Measurements from ENCODE around the gene FRAS1. TPM values are rescaled to one million over a fixed set of nuclear protein-coding genes. Genes with fewer than 3 reads are reported as not detected.
A peak's percentile ranks its signal among the peaks of the same experiment; 100 is the strongest.
"Not testable (repeated sequence)": the region's sequence is repeated elsewhere in the genome, so short reads cannot be mapped to it uniquely, and the experiment has no call there.

Gene FRAS1
- total RNA-seq, 1 experiment from 2014 or later = 0.02 TPM

DNA sequence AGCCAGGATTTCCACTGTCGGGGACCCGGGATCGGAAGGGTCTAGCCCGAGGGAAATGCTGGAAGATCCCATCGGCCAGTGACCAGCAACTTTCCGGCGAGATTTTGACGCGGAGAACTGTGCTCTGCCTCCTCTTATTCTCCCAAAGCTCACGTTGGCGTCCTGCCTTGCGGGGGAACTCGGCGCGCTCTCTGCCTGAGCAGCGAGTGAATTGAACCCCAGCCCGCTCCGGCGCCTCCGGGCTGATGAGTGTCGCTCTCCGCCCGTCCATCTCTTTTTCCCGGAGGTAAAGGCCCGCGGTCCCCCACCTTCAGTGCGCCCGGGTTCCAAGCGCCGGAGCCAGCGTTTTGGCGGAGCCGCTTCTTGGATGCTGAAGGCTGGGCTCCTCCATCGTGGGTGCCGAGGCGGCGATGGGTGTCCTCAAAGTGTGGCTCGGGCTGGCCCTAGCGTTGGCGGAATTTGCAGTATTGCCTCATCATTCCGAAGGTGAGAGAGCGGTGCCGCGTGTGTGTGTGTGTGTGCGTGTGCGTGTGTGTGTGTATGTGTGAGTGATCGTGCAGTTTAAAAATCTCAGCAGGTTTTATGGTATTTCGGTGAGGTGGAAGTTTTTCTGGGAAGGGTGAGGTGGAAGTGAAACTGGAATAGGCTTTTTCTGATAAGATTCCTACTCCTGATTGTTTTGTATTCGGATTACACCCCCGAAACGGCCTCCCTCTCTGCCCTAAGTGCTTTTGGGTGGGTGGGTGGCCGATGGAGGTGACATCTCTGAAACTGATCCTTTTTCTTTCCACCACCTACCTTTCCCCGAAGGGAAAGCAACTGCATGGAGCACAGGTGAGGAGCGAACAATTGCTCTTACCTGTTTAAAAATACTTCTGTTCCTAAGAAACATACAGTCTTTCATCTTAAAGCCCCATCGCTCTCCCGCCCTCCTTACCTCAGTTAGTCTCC, 752 bp downstream of the FRAS1 start:
- peak; percentile 20 for DNase-seq (ENCODE audit: low read depth)

DNA sequence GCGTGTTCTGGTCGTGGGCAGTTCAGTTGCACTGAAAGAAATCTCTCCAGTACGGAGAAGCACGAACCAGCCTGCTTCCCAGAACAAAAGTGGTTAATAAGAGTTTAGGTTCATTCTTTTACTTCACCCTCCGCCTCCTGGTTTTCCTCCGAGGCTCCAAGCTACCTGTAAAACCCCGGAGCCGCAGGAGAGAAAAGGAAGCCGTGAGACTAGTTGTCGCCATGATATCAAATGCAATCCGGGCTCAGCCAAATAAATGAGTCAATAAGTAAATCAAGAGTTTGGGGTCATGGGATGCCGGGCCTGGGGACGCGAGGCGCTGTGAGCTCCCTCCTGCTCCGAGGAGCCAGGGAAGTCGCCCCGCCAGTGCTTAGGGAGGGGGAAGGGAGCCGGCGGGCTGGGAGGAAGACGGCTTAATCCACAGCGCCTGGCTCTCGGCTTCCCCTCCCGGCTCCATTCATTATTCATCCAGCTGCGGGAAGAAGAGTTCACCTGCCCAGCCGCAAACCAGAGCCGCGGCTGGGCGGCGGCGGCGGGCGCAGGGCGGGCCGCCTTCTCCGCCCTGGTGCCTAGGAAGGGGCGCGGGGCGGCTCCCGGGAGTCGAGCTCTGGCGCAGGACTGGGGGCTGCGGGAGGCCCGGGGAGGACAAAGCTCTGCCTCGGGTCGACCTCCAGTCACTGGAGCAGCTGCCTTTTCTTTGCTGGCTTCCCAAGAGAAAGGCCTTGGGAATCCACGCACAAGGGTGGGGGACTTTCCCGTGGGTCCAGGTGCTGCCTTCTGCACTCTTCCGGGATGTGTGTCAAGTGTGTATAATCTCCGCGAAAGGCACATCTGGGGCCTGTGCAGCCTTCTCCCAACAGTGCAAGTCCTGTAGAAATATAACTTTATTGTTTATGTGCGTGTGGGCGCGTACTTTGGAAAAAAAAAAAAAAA, 1.7 kb downstream of the FRAS1 start:
- peak; percentile 24 for DNase-seq (ENCODE audit: low read depth)

DNA sequence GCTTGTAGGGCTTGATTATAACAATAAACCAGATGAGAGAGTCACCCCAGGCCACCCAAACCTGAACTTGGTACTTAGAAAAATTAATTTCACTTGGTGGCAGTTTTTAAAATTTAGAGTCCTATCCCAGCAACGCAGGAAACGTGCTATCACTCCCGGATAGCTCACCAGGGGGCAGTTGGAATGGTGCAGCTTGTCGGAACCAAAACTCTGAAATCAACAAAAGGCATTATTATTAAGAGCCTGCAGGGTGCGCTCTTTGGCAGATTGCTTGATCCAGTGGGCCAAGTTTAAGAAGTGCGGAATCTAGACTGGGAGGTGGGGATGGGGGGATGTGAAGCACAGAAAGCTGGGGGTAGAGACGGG, 2.4 kb downstream of the FRAS1 start:
- peak; percentile 70 for DNase-seq (ENCODE audit: low read depth)

DNA sequence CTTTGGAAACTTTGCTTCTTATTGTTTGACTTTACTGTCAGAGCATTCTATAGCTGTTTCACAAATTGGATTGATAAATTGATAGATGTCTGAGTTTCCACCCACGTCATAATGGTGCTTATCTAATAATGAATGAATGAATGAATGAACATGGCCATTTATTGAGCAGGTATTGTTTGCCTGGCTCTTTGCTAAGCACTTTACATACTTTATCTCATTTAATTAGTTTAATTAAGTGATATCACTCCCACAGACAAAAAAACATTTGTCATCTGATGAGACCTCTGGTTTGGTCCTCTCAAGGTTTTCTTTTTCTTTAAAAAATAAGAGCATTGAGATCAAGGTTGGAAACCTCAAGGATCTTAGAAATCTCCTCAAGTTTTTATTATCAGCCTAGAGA, 2.8 kb downstream of the FRAS1 start:
- no peak for DNase-seq (ENCODE audit: low read depth)

DNA sequence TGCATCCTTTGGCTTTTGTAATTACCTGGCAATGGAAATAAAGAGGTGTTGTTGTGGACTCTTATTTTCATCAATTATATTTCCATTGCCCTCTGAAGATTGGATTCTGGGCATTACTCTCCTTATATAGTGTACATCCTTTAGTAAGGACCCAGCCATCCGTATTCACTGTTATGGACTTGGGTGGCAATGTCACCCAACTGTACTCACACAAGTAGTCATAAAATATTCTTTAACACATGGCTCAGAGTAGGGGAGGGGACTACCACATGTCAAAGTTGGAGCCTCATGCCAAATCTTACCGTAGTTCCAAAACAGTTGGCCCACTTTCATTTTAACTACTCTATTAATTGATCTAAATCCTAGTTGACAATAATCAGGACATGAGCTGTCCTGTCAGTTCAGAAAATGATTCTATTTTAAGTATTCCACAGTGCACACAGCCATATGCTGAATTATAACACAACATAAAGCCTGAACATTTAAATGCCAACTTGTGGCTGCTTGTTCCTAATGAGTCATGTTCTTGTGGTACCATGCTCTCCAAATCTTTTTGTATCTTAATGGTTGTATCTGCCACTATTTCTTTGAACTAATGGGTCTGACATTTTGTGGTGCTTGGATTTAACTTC, 4.9 kb downstream of the FRAS1 start:
- DNase-seq (ENCODE audit: low read depth) = no peak

DNA sequence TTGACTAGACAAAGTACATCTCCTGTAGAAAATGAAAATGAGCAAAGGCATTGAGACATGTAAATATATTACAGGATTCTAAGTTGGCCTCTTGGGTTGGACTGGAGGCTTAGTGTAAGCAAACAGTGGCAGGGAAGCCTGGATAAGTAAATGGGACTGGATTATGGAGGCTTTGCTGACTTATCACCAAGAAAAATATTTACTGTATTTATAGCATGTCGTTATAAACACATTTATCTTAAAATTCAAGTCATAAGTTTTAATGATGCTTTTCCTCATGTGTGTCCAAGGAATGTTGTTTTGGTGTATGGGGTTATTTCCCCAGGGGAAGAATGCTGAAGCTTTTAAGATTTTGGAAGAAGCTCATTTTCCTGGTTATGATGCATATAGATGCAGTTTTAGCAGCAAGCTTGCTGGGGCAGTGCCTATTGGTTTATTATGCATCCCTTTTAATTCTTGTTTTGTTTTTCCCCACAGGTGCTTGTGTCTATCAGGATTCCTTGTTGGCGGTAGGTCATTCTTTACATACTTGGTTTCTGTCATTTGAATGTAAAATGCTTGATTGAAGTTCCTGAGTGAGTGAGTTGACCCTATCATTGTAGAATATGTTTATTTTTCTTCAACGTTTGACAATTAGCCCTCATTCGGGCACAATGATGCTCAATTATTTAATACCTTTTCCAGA, 8.5 kb downstream of the FRAS1 start:
- DNase-seq (ENCODE audit: low read depth) = no peak

DNA sequence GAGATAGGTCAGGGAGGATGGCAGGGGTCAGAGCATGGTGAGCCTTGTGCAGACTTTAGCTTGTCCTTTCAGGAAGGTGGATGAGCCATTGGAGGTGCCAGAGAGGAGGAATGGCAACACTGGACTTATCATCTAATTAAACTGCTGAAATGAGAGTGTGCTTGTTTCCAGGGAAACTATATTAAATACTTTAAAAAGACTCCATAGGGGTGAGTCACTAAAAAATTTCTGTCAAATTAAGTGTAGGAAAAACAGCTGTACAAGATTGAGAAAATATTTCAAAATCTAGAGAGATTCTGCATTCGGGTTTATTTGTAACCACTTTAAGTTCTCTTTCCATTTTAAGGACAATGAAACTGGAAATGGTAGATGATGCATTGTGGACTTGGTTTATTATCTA, 11.4 kb downstream of the FRAS1 start:
- no peak for DNase-seq (ENCODE audit: low read depth)

DNA sequence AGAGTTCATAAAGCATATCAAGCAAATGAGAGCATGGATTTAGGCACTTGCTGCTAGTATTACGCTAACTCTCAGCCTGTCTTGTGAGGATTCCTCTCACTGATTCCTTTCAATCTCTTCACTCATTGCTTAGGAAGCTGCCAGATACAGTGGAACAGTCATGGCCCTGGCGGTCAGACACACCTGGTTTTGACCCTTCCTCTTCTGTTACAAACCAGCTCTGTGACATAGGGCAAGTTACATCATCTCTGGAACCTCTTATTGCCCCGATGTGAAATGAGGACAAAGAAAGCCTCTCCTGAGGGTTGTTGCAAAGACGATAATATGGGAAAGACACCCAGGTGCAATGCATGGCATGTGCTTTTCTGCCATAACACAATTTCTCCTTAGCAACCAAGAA, 12.2 kb downstream of the FRAS1 start:
- DNase-seq (ENCODE audit: low read depth) = no peak

DNA sequence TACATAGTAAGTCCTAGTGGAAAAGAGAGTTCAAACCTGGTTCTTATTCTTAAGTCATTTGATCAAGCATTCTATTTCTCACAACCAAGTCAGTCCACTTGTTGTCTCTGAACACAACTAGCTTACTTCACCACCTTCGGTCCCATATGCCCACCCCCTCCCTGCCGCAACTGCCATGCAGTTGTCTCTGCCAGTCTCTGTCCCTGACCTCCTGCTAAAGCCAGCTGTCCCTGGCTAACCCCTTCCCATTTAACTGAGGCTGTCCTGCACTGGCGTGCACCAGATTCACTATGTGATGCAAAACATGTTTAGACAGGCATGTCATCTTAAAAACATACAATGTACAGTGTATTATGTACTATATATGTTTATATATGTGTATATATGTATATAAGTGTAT, 12.7 kb downstream of the FRAS1 start:
- no peak for DNase-seq (ENCODE audit: low read depth)

DNA sequence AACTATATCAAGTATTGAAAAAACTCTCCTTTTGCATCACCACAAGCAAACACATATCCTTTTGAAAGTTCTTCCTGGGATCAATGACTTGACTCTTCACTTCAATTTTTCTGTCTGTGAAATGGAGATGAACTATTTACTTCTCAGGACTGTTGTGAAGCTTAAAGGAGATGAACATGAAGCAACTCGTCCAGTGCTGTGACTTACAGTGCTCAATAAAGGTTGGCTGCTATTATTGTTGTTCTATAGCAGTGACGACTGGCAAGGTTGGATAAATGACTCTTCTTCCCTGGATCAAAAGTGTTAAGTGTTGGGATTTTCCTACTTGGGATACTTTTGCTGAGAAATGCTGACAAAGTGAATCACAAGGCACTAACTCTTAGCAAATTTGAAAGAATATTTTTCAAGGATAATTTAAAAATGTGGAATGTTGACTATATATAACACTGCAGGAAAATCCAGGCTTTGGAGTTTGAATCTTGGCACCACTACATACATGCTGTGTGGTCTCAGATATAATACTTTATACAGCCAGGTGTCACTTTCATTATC, 13.7 kb downstream of the FRAS1 start:
- no peak for DNase-seq (ENCODE audit: low read depth)

DNA sequence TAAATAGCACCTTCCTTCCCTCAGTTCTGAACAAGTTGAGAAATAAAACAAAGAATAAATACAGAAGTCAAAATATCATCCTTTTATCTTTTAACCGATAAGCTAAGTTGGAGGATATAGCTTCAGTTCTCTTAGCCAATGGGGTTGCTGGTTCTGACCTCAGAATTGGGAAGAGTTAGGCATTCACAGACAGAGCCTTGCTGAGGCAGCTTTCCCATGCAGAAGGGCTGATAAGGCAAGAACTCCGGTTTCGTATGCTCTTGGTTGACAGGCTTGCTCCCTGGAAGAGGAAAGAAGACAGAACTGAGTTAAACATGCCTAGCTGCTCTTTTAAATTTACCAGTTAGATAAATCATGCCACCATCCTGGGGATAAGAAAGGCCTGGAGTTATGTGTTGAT, 17.6 kb downstream of the FRAS1 start:
- no peak for DNase-seq (ENCODE audit: low read depth)

DNA sequence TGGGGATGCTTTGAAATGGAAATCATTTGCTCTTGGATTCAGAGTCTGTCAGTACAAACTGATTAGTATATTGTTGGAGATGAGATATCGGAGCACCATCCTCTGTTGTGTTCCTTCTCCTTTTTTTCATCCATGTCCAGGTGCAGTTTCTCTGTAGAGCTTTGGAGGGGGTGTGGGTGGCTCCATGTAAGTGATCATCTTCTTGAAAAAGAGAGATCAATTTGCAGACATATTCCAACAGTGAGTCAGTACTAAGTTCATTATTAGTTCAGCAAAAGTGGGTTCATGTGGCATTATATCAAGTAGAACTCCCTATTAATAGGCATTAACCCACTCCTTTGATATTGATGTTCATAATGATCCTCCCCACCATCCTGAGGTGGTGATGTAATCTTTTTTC, 18.9 kb downstream of the FRAS1 start:
- DNase-seq (ENCODE audit: low read depth) = no peak

DNA sequence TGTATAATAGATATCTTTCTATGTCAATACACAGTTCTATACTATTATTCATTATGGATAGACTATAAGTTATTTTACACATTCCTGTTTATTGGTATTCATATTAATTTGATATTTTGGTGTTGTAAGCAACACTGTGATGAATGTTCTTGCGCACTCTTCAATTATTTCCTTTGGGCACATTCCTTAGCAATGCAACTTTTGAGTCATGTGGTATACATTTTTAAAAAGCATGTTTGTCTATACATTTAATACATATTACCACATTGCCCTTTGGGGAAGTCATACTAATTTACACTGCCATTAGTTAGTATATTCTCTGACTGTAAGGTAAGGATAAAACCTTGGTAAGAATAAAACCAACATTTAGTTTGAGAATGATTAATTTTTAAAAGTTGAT, 21.0 kb downstream of the FRAS1 start:
- DNase-seq (ENCODE audit: low read depth) = no peak

DNA sequence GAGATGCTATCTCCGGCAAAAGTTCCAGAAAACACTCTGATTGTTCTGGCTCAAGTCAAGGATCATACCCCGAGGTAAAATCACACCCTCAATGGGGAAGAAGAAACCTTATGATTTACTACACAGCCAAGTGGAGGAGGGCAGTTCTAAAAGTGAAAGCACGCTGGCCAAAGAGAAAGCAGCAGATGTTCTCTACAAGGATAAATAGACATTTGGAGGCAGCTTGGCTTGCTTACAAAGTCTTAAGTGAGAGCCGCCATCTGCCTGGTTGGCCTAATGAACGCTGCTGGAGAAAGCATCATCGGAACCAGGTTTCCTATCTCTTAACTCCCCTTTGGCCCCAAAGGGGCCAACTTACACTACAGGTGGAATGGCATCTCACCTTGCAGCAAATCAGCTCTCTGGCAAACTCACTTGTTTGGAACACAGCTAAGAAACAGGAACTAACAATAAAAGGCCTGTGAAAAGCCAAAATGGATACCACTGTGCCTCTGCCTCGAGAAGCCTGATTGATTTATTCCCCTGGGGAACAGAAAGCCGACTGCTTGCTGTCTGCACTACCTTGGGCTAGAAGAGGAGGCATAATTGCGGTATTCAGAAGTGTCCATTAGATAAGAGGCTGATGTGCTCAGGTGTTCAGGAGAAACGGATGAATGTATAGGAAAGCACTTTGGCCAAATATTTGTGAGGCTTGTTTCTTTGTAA, 22.8 kb downstream of the FRAS1 start:
- DNase-seq (ENCODE audit: low read depth) = no peak

DNA sequence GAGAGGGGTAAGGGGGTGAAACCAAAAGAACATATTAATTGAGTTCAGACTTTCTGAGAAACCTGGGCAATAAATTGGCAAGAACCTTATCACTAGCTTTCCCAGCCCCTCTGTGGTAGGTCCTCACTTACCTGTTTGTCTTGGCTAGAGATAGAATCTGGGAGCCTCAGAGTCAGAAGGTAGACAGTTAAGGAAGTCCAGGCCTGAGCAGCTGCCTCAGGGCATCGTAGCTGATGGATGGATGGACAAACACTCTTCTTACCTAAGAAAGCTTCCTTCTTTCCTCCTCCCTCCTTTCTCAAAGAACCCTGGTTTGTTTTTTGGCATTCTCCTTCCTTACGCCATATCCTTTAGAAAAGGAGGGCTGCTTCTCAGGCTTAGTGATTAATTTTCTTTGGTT, 24.4 kb downstream of the FRAS1 start:
- no peak for DNase-seq (ENCODE audit: low read depth)

DNA sequence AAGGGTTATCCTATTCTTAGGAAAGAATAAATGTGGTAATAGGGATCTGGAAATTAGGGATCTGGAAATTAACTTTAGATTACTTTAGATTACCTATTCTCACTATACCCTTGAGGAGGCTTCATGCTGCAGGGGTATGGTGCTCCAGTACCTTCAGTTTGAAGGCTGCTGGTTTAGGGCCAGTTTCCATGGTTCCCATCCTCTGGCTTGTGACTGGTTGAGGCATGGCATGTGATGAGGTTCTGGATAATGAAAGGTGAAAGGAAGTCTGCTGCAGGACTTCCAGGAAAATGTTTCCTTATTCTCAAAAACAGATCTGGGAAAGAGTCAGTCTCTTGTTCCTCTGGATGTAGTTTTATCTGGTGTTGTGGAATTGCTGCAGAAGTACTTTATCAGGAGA, 25.9 kb downstream of the FRAS1 start:
- no peak for DNase-seq (ENCODE audit: low read depth)

DNA sequence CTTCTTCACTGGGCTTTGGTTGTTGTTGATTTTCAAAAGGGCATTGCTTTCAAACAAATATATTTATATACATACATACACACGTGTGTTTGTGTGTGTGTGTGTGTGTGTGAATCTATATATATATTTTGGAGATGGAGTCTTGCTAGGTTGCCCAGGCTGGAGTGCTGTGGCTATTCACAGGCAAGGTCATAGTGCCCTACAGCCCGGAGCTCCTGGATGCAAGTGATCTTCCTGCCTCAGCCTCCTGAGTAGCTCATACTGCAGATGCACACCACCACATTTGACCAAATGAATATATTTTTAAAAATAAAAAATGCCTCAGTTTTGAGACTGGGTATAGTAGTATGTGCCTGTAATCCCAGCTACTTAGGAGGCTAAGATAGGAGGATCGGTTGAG, 34.4 kb downstream of the FRAS1 start:
- DNase-seq (ENCODE audit: low read depth) = no peak

DNA sequence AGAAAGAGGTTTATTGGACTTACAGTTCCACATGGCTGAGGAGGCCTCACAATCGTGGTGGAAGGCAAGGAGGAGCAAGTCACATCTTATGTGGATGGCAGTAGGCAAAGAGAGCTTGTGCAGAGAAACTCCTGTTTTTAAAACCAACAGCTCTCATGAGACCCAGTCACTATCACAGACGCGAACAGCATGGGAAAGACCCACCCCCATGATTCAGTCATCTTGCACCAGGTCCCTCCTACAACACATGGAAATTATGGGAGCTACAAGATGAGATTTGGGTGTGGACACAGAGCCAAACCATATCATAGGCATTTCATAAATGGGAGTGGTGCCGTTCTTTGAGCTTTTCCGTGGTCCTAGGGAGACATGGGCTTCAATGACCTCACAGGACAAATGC, 35.2 kb downstream of the FRAS1 start:
- DNase-seq (ENCODE audit: low read depth) = not testable (repeated sequence)

DNA sequence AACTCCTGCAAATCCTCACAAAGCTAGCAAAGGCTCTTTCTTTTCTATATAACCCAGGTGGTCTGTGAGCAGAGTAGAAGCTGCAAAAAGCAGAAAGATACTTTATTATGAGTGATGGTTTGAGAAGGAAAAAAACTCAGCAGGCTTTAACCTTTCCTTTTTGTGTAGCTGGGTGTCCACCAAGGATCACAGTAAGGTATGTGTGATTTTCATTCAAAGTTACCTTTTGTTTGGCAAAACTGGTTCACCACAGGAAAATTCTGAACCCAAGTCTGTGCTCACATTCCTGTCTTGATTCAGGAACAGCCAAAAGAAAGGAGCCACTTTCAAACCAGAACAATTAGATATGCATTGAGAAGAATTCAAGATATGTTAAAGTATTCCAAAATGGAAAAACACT, 35.7 kb downstream of the FRAS1 start:
- DNase-seq (ENCODE audit: low read depth) = no peak

DNA sequence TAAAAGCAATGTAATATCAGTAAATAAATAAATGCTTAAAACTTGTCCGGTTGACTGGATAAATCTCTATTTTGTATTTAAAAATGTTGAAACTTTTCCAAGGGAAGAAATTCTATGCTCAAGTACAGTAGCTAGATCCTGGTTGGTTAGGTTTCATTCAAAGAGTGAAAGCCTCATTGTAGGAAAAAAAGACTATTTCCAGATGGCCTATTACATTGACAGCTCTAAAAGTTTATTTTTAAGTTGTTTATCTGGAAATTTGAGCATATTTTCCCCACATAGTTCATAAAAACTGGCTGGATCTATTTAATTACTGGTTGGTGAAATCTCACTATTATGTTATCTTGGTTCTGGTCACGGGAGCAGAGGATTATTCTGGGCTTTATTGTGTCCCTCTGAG, 38.0 kb downstream of the FRAS1 start:
- DNase-seq (ENCODE audit: low read depth) = no peak

DNA sequence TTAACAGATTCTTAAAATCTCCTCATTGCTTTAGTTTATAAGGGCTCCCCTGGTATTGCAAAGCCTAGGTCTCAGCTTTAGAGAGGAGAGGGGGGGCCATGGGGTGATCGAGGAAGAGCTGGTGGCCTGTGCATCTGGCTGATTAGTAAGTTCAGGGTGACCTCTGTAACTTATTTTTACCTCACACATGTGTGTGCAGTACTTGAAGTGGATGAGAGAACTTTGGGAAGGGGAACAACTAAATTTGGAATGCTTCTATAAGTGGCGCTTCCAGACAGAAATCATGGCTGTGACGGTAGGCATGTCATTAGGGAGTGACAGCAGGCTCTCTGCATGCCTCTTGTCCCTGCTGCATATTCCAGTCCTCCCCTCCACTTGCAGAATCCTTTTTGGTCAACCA, 41.9 kb downstream of the FRAS1 start:
- no peak for DNase-seq (ENCODE audit: low read depth)

All from M059J (cell line).